GM21381 (cell line): Measurements from ENCODE around the gene RASSF4.

ENCODE experiments used
- ATAC-seq: cut with Tn5 transposase; IDR thresholded peaks from one replicate; pipeline ENCODE4 v1.9.1; 2021; ENCODE audit warnings: mild to moderate bottlenecking, moderate library complexity; ENCODE audit not compliant: unreplicated experiment

Gene RASSF4

DNA sequence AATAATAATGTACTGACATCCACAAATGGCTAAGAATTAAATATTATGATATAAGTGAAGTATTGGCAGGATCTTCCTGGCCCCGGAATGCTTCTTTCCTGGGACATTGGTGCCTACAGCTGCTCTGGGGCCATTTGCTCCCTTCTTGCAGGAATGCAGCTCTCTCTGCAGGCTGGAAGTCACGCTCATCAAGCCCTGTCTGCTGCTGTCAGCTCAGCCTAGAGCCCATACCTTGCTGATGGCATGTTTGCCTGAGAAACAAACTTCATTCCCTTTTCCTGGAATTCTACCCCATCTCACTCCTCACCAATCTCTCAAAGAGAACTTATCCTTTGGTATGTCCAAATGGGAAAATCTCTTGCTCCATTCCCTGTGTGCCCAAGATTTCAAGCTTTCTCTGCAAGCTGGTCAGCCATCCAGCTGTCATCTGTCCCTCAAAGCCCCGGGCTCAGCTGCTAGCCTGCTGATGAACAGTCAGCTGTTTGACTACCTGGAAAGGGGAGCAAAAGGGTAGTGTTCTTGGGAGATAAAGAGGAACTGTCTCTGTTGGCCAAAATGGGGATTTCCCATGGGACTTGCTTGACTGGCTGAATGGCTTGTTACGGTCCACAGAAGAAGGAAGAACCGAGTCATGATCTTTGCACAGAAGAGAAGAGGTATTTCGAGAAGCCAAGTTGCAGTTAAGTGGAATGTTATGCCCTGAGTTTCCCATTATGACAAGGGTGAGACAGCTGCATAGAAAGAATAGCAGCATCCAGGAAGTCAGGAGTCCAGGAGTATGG lies 12.0 kb upstream of the RASSF4 start:
- ATAC-seq, result peak; percentile 55

DNA sequence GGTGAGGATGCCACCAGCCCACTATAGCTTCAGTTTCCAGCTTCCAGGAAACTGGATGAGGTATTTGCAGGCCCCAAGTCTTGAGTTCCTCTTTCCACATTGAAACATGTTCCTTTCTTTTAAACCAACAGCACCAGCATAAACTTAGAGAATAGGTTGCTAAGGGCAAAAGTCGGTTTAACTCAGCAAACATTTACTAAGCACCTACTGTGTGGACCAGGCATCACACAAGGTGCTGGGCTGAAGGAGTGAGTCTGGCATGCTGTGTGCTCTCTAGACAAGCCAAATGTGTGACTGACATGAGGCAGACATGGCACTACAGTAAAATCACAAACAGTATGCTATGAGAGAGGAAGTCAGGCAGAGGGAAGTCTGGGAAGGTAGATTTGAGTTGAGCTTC lies 11.0 kb upstream of the RASSF4 start:
- no peak for ATAC-seq

DNA sequence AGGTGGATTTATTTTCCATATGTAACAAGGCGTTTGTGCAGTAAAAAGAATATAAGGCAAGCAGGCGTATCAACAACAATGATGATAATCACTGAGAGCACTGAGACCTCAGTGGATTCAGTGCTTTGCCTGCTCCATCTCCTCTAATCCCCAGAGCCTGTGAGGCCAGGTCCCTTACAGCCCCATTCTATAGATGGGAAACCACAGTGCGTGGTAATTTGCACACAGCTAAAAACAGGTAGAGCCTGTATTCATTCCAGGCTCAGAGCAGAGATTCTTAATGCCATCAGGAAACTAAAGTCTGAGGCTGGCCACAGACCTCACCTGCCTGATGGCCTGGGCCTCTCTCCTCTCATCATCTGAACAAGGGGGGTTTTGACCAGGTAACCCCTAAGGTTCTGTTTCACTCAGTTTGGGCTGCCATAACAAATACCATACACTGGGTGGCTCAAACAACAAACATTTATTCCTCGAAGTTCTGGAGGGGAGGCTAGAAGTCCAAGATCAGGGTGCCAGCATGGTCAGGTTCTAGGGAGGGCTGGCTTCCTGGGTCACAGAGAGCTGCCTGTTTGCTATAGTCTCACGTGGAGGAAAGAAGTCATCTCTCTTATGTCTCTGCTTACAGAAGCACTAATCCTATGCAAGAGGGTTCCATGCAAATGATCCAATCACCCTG lies 10.3 kb upstream of the RASSF4 start:
- no peak for ATAC-seq

DNA sequence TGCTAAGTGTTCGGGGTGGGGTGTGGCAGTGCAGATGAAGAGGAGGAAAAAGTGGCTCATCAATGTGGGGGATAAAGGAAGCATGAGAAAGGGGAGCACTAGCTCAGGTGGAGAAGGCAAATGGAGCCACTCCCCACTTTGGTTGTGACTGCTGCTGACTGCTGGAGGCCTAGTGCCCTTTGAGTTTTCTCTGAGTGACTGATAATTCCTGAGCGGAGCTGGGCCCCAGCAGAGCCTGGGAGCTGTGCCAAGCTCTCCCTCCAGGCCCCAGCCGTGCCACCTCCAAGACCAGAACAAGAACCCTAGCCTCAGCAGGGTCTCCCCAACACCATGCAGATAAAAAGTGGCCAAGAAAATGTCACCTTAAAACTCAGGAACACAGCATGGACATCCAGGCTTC lies 9.7 kb upstream of the RASSF4 start:
- no peak for ATAC-seq

DNA sequence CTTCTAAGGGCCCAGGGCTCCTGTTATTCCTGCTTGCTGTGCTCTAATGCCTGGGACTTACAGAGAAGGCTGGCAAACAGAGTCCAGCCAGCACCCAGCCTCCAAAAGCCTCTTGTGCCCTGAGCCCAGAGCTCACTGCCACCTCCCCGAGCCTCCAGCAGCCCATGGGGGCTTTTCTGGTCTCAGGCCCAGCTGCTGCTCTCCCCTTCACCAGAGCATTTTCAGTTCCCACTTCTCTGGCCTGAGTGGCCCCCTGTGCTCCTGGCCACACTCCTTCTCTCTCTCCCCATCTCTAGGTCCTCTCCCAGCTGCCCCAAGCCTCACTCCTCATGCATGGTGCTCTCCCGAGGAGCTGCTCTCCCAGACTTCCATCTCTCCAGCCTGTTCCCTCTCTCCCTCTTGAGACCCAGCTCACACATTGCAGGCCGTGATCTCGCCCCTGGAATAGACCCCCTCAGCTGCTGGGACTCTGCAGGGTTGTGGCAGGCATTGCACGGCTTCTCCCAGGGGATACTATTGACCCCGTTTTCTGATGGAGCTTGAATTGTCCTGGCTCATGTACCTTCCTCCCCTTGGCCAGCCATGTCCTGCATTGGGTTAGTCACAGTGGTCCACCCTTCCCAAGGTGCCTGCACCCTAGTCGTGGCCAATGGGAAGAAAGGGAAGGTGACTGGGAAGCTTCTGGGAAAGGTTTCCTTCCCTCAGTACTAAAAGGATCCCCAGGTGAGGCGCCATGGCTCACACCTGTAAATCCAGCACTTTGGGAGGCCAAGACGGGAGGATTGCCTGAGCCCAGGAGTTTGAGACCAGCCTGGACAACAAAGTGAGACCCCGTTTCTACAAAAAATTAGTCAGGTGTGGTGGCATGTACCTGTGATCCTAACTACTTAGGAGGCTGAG lies 9.0 kb upstream of the RASSF4 start:
- no peak for ATAC-seq

DNA sequence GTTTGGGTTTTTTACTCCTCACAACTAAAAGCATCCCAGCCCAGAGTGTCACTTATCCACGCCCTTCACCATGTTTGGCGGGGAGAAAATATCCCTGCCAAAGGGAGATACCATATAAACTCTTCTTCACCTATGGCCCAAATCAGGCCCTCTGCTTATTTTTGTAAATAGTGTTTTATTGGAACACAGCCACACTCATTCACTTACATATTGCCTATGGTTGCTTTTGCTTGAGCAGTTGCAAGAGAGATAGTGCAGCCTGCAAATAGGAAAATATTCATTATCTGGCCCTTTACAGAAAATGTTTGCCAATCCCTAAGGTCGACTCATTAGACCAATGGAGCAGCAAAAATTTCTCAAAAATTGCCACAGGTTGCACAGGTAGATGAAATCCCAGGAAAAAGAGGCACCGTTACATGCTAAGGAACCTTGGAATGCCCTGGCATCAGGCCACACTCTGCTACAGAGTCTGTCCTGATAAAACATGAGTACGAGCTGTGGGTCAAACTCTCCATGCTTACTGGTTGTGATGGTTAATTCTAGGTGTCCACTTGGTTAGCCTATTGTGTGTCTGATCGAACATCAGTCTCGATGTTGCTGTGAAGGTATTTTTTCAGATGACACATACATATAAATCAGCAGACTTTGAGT lies 7.9 kb upstream of the RASSF4 start:
- ATAC-seq, result no peak

DNA sequence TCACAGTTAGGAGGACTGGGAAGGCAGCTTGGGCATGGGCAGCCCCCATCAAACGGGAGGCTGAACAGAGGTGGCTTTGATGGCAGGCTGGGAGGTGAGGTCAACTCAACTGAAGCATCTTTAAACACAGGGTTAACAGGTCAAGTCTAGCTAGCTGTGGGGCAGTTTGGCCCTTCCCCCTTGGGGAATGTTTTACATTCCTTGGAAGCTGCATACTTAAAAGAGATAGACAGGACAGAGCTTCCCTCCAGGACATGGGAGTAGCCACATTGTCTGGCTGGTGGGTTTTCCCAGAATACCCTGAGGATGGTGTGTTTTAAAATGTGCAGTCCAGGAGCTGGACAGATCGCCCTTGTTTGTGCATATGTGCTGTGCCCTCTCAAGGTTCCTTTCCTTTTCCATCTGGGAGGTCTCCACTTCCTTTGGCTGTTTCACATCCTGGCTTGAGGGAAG lies 6.8 kb upstream of the RASSF4 start:
- no peak for ATAC-seq

DNA sequence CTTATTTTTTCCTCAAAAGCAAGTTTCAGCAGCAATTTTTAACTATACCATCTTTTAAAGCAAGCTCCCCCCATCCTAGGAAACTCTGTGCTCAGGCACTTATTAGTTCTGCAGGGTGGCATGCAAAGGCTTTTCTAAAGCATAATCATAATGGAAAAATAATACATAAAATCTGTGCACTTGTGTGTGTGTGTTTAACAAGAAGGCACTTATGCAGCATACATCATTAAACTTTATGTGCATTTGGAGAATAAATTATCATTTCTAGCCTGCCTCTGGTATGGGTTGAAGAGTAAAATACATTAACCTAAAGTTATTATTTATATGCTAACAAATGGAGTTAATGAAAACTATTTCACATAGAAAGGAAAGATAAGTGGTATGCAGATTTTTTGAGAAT lies 5.6 kb upstream of the RASSF4 start:
- ATAC-seq, result no peak

DNA sequence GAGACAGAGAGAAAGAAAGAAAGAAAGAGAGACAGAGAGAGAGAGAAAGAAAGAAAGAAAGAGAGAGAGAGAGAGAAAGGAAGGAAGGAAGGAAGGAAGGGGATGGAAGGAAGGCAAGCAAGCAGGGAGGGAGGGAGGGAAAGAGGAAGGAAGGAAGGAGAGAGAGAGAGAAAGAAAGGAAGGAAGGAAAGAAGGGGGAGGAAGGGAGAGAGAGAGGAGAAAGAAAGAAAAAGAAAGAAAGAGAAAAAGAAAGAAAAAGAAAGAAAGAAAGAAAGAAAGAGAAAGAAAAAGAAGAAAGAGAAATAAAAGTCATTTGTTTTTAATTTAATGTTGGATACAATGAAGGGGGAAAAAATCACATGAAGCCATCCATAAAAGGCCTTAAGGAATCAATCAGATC lies 4.6 kb upstream of the RASSF4 start:
- ATAC-seq, result no peak

DNA sequence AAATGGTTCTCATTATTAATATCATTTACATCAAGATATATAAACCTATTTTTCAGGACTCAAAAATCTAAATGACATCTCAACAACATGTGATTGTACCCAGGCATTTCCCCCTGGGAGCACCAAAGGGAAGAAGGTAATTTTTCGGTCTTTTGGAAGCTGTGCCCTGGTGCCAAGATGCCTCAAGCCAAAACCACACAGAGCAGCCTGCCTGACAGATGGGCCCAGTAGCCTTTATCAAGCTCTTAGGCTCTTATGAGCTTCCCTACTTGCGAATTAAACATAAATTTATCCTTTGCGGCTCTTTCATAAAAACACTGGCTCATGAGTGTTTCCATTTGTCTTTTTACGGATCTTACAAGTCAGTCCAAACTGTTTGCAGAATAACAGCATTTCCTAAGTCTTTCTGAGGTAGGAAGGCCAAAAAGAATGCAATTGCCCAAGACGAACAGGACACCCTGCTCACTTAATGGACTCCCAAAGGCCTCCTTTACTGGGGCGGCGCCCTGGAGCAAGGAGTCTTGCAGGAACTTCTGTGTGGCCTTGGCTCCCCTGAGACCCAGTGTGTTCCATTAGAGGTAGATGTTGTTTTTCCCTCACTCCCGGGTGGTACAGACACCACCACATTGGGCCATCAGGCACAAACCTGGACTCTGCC lies 4.1 kb upstream of the RASSF4 start:
- ATAC-seq, result no peak

DNA sequence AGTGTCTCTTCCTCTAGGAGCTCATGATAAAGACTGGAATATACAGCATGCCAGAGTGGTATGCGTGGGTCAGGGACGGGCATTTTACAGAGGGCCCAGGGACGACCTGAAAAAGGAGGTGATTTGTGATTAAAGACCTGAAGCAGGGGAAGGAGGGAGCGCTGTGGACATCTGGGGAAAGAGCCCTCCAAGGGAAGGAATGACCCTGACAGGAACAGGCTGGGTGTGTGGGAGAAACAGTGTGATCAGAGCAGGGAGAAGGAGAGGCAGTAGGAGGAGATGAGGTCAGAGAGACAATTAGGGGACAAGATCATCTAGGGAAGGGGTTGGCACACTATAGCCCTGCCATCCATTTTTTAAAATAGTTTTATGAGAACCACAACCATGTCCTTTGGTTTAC lies 3.4 kb upstream of the RASSF4 start:
- ATAC-seq, result no peak

DNA sequence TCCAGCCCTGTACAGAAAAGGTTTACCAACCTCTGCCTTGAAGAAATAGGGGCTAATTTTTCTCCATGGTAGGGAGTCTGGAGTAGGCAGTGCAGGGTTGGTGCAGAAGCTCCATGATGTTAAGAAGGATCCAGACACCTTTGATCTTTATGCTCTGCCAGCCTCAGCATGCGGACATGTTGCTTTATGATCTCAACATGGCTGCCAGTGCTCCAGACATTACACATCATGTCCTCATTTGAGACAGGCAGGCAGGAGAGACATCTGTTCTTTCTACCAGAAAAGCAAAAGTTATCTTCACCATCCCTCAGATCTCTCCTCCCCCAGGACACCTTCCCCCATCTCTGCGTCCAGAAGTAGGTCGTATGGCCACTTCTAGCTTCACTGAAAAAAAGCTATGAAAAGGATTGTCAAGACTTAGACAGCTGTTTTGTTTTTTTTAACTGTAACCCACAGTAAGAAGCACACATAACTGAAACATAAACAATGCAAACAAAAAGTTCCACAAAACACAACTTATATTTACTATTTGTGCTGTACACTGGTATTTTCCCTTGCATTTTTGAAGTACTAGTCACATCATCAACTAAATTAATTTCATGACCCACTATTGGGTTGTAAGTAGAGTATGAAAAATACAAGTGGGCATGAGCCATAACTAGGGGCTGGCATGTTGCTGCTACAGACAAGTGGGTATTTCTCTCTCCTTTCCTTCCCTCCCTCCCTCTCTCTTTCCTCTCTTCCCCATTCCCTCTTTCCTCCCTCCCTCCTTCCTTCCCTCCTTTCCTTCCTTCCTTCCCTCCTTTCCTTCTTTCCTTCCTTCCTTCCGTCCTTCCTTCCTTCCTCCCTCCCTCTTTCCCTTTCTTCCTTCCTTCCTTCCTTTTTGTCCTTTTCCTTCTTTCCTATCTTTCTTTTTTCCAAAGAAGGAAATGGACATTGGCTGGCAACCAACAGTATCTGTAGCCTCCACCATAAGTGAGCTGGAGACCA lies 2.6 kb upstream of the RASSF4 start:
- ATAC-seq, result no peak

DNA sequence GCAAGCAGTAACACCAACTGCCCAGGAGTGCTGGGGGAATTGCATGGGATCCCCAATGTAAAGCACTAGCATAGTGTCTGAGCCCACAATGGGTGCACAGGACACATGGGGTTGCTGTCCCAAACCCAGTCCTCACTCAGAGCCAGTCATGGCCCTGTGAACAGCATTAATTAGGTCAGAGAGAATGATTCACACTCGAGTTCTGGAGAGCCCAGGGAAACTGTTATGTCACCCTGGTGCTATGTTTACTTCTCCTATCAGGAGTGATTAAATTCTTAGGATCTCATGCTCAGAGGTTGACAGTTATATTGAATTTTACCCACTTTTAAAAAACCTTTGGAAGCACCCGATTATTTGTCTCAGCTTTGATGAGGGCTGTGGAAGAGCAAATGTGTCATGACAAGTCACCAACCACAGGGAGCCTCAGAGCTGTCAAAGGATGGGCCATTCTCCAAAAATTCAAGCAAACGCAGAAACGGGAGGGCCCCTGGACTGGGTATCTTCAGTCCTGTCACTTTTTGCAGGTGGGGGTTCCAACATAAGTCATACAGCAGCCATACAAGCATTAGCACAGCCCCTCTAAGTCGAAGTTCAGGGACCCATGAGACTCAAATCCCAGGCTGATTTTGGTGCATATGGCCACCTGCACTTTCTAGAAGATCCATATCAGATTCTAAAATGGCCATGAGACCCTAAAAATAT lies 1.3 kb upstream of the RASSF4 start:
- ATAC-seq, result no peak

DNA sequence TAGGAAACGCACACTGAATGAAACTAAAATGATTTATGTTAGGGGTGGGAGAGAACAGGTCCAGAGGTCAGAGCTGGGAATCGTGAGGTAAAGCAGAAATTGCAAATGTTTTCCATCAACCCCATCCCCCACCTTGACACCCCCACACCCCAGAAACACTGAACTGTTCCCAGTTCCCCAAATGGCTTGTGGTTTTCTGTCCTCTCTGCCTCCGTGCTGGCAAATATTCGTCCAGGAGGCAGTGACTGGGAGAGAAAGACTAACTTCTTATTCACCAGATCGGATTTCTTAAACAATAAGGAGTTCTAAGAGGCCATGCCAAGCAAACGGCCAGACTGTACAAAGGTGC lies 730 bp upstream of the RASSF4 start:
- ATAC-seq, result no peak

DNA sequence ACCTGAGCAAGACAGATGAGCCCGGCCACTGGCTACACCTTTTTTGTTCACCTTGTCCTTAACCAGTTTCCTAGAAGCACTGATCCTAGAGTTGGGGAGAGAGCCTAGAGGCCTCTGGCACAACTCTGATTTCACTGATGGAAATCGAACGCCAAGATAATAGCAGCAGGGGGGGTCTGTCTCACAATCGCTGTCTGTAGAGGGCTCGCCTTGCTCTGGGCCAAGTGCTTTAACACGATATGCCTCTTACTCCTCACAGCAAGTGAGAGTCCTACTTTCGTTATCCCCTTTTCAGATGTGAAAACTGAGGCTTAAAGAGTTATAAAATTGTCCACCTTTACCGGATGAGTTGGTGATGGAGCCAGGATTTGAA lies 472 bp downstream of the RASSF4 start:
- no peak for ATAC-seq

DNA sequence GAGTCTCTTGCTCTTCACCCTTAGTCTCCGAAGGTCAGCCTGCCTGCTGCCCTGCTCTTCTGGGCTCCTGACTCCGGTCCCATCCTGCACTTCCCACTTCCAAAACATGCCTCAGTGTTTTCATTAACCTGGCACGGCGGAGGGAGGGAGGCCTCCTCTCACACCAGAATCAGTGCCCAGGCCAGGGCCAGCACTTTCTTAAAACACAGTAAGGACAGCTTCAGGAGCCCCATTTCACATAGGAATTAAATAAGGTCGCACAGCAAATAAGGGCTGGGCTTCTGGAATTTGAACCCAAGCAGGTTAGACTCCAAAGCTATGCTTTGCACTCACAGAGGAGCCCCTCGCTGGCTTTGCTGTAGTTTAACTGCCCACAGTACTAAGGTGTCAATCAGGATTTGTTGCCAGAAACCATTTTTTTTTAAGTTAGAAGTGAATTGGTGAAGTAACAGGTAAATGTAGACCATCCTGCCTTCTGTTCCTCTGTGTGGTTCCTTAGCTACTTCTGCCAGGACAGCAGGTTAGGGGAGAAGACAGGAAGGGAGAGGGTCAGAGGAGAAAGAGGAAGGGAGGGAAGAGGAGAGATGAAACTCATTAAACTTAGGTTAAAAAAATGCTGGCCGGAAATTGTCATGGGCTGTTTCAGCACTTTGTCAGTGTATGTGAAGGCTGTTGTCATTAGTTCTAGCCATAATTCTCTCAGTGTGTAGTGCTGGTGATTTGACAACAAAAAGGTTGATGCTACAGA lies 1.1 kb downstream of the RASSF4 start:
- ATAC-seq, result no peak

DNA sequence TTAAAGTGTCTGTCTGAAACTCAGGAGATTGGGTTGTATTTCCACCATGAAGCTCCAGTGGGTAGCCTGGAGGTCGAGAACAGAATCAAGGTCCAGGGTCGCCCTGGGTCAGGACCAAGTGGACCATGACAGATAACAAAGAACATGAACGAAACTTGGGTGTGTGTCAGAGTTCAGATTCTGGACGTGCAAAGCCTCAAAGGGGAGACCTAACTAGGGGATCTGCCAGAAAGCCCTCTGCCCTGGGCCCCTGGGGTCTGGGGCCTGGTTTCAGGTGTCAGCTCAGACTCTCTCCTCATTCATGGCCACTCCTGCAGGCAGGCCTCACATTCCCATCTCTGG lies 1.6 kb downstream of the RASSF4 start:
- ATAC-seq, result no peak
